ENCODE results near the gene MANBA. TPM values are rescaled to one million over a fixed set of nuclear protein-coding genes. Genes with fewer than 3 reads are reported as not detected.

The MANBA gene
- total RNA-seq, 6 experiments from 2014 or later: 31.2 to 57.9 (median 36.0) TPM

GRCh38 chr4:102647117-102647516 lies 113.7 kb downstream of the MANBA start:
- no peak for TF ChIP-seq CTCF (IDR thresholded peaks at IDR 0.05)
- Mint-ChIP-seq H3K4me3 (no peak overlapping the region), H3K36me3 (ENCODE audit: low read depth) (peaks cover 49% of the 10 kb centered on the region), H3K27ac (no peak overlapping the region), H3K4me1 (ENCODE audit: low read depth) (peaks cover 45% of the 10 kb centered on the region), H3K27me3 (ENCODE audit: insufficient read depth) (no peaks in the 10 kb centered on the region; the same call in 1 of the 2 replicates), H3K9me3 (no peaks in the 10 kb centered on the region)
- no peak for DNase-seq

- Mint-ChIP-seq H3K36me3 (ENCODE audit: low read depth) (peaks cover 48% of the 10 kb centered on the region), H3K9me3 (no peaks in the 10 kb centered on the region), H3K27me3 (ENCODE audit: insufficient read depth) (no peaks in the 10 kb centered on the region; the same call in none of the 2 replicates), H3K27ac (peak overlapping the region; percentile 85), H3K4me3 (peak overlapping the region; percentile 79), H3K4me1 (ENCODE audit: low read depth) (peaks cover 78% of the 10 kb centered on the region)
- TF ChIP-seq CTCF (IDR thresholded peaks at IDR 0.05): no peak
- DNase-seq: peak; percentile 59
These were observed 118.0 kb downstream of the MANBA start for GRCh38 chr4:102642631-102643298.

DNA sequence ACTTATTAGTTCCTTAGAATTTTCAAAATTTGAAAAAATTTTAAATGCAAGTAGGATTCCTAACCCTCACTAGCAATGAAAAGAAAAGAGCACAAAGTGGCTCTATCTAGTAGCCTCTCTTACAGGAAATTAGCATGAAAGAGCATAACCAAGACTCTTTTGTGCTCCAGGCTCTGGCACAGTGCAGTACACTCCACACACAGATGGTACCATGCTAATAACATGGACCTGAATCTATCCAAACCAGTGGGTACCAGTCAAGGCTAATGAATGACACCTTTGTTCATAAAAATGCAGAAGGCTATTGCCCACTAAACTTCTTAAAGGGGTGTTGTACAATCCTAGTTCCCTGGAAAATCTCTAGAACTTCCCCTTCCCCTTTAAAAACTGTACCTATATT lies 119.0 kb downstream of the MANBA start:
- H3K4me3 Mint-ChIP-seq: peak overlapping the region; percentile 79
- H3K9me3 Mint-ChIP-seq: no peaks in the 10 kb centered on the region
- peak overlapping the region; percentile 85 for H3K27ac Mint-ChIP-seq
- peaks cover 87% of the 10 kb centered on the region for H3K4me1 Mint-ChIP-seq (ENCODE audit: low read depth)
- no peaks in the 10 kb centered on the region; the same call in none of the 2 replicates for H3K27me3 Mint-ChIP-seq (ENCODE audit: insufficient read depth)
- H3K36me3 Mint-ChIP-seq (ENCODE audit: low read depth): peaks cover 58% of the 10 kb centered on the region
- no peak for DNase-seq
- no peak for TF ChIP-seq CTCF (IDR thresholded peaks at IDR 0.05)

DNA sequence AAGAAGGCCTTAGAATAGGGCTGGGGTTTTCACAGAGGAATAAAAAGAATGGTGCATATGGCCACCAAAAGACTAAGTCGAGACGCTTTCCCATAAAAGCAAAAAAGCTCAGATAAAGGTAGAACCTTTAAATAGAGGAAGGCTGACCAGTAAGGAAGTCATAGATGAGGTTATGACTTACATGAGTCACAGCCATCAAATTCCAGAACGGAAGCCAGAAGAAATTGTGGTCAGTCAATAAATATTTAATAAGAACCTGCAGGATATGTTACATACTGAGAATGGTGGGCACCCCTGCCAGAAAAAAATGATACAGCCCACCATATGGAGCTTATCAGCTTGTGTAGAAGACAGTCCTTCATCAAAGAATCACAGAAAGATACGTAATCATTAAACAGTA lies 120.1 kb downstream of the MANBA start:
- peak; percentile 60 for DNase-seq
- Mint-ChIP-seq H3K27me3 (ENCODE audit: insufficient read depth) (no peaks in the 10 kb centered on the region; the same call in none of the 2 replicates), H3K9me3 (no peaks in the 10 kb centered on the region), H3K36me3 (ENCODE audit: low read depth) (peaks cover 51% of the 10 kb centered on the region), H3K4me3 (peak overlapping the region; percentile 55), H3K27ac (peak overlapping the region; percentile 85), H3K4me1 (ENCODE audit: low read depth) (peaks cover 85% of the 10 kb centered on the region)
- TF ChIP-seq CTCF (IDR thresholded peaks at IDR 0.05): no peak

DNA sequence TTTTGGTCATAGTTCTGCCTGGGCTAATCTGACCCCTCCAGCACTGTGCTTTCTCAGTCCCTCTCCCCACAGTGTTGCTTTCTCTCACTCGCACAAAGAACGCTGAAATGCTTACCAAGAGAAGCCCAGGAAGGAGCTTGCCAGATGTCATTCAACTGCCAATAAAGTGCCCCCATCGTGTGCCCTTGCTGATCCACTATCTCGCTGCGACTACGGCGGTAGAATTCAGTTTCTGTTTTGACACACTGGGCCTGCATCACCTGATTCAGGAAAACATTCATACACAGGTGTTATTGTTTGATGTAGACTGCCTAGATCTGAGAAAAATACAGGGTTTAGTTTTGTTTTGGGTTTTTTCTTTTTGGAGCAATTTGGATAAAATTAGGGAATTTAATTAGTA lies 121.2 kb downstream of the MANBA start:
- Mint-ChIP-seq H3K27me3 (ENCODE audit: insufficient read depth) (no peaks in the 10 kb centered on the region; the same call in none of the 2 replicates), H3K4me3 (peak overlapping the region; percentile 13; the same call in 1 of the 2 replicates), H3K4me1 (ENCODE audit: low read depth) (peaks cover 78% of the 10 kb centered on the region), H3K27ac (peak overlapping the region; percentile 39), H3K36me3 (ENCODE audit: low read depth) (peaks cover 45% of the 10 kb centered on the region), H3K9me3 (no peaks in the 10 kb centered on the region)
- no peak for TF ChIP-seq CTCF (IDR thresholded peaks at IDR 0.05)
- DNase-seq: no peak

Data from HFFc6 (cell line).